ENCODE data around the gene ZNF154.

ZNF154 gene

DNA sequence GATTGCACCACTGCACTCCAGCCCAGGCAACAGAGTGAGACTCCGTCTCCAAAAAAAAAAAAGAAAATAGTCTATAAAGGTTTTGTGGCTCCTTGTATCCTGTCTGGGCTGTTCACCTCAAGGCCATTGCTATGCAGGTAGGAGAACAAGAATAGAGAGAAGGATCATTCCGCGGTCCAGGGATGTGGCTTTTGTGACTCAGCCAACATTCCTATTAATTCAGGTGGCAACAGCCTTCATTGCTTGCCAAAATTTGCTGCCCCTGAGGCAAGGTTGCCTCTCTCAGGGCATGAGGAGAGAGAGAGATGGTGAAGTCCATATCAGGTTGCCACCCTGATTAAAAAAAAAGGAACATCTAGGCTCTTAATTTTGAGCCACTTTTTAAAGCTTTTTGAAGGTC is 19.3 kb downstream of the ZNF154 start:
- Histone ChIP-seq H3K4me3 (ENCODE audit: low read length) (no peak overlapping the region), H4K8ac (ENCODE audit: low read depth, low read length) (no peak overlapping the region), H3K79me1 (ENCODE audit: low read length) (peaks cover 43% of the 10 kb centered on the region), H3K4me2 (ENCODE audit: low read length) (no peak overlapping the region), H3K79me2 (ENCODE audit: control insufficient read depth, insufficient read depth, low read length) (peaks cover 45% of the 10 kb centered on the region), H3K4me1 (ENCODE audit: control insufficient read depth, low read depth, low read length) (no peaks in the 10 kb centered on the region), H3K27ac (ENCODE audit: low read depth, low read length) (no peak overlapping the region), H3K23ac (ENCODE audit: low read length) (no peak overlapping the region), H2BK15ac (replicated peaks; ENCODE audit: low read depth) (no peak overlapping the region), H3K56ac (ENCODE audit: low read length) (no peak overlapping the region), H3K36me3 (ENCODE audit: control insufficient read depth, insufficient read depth, low read length) (peaks cover 31% of the 10 kb centered on the region), H2AK5ac (ENCODE audit: low read length) (no peak overlapping the region), H3K4ac (ENCODE audit: low read depth, low read length) (no peak overlapping the region), H3K18ac (ENCODE audit: low read length) (no peak overlapping the region), H4K5ac (ENCODE audit: low read length) (no peak overlapping the region), H2BK5ac (ENCODE audit: low read length) (no peak overlapping the region), H3K9ac (ENCODE audit: low read length) (no peak overlapping the region), H3K27me3 (ENCODE audit: insufficient read depth, low read length, poor library complexity) (no peaks in the 10 kb centered on the region), H2BK120ac (ENCODE audit: low read depth, low read length) (no peak overlapping the region)
- no peak for DNase-seq
- no CpG with 5 or more reads among the region's 3 CpGs for WGBS (ENCODE audit: extremely low coverage, insufficient coverage, low lambda C conversion rate)

DNA sequence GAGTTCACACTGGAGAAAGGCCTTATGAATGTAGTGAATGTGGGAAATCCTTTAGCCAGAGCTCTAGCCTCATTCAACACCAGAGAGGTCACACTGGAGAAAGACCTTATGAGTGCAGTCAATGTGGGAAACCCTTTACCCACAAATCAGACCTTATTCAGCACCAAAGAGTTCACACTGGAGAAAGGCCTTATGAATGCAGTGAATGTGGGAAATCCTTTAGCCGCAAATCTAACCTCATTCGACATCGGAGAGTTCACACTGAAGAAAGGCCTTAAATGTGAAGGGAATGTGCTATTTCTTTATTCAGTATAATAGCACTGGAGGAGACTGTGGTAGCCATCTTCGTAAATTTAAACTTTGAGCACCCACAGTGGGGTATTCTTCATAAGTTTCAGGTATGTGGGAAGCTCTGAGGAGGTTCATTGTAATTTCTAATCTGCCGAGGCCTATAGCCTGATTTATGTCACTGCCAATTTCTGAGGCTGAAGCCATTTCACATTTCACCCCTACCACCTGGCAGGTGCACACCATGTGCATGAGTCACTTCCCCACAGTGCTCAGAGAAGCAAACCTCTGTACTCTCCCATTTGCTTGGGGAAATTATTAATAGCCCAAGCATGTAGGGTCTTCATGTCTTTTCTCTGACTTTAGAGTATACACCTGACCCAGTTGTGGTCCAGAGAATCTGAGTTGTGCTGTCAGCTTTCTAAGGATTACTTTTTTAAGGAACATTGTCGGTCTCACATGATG is 20.8 kb downstream of the ZNF154 start:
- Histone ChIP-seq H3K27me3 (ENCODE audit: insufficient read depth, low read length, poor library complexity) (no peaks in the 10 kb centered on the region), H2BK15ac (replicated peaks; ENCODE audit: low read depth) (no peak overlapping the region), H3K4me3 (ENCODE audit: low read length) (peak overlapping the region; percentile 31), H2AK5ac (ENCODE audit: low read length) (no peak overlapping the region), H2BK120ac (ENCODE audit: low read depth, low read length) (no peak overlapping the region), H3K27ac (ENCODE audit: low read depth, low read length) (no peak overlapping the region), H3K56ac (ENCODE audit: low read length) (no peak overlapping the region), H3K23ac (ENCODE audit: low read length) (no peak overlapping the region), H3K18ac (ENCODE audit: low read length) (no peak overlapping the region), H3K4ac (ENCODE audit: low read depth, low read length) (no peak overlapping the region), H2BK5ac (ENCODE audit: low read length) (no peak overlapping the region), H3K36me3 (ENCODE audit: control insufficient read depth, insufficient read depth, low read length) (peaks cover 41% of the 10 kb centered on the region), H4K8ac (ENCODE audit: low read depth, low read length) (no peak overlapping the region), H3K79me1 (ENCODE audit: low read length) (peaks cover 53% of the 10 kb centered on the region), H3K4me2 (ENCODE audit: low read length) (no peak overlapping the region), H3K4me1 (ENCODE audit: control insufficient read depth, low read depth, low read length) (no peaks in the 10 kb centered on the region), H4K5ac (ENCODE audit: low read length) (no peak overlapping the region), H3K79me2 (ENCODE audit: control insufficient read depth, insufficient read depth, low read length) (peaks cover 60% of the 10 kb centered on the region), H3K9ac (ENCODE audit: low read length) (no peak overlapping the region)
- no CpG with 5 or more reads among the region's 6 CpGs for WGBS (ENCODE audit: extremely low coverage, insufficient coverage, low lambda C conversion rate)
- peak; percentile 37 for DNase-seq

DNA sequence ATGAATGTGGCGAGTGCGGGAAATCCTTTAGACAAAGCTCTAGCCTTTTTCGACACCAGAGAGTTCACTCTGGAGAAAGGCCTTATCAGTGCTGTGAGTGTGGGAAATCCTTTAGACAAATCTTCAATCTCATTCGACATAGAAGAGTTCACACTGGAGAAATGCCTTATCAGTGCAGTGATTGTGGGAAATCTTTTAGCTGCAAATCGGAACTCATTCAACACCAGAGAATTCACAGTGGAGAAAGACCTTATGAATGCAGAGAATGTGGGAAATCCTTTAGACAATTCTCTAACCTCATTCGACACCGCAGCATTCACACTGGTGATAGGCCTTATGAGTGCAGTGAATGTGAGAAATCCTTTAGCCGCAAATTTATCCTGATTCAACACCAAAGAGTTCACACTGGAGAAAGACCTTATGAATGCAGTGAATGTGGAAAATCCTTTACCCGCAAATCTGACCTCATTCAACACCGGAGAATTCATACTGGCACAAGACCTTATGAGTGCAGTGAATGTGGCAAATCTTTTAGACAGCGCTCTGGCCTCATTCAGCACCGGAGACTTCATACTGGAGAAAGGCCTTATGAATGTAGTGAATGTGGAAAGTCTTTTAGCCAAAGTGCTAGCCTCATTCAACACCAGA is 21.5 kb downstream of the ZNF154 start:
- peak overlapping the region; percentile 20 for H3K4me3 ChIP-seq (ENCODE audit: low read length)
- no CpG with 5 or more reads among the region's 12 CpGs for WGBS (ENCODE audit: extremely low coverage, insufficient coverage, low lambda C conversion rate)

DNA sequence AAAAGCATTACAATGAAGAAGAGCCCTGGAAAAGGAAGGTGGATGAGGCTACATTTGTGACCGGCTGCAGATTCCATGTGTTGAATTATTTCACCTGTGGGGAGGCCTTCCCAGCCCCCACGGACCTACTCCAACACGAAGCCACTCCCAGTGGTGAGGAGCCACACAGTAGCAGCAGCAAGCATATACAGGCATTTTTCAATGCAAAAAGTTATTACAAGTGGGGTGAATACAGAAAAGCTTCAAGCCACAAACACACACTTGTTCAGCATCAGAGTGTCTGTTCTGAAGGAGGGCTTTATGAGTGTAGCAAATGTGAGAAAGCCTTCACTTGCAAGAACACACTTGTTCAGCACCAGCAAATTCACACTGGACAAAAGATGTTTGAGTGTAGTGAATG is 22.3 kb downstream of the ZNF154 start:
- peaks cover 74% of the 10 kb centered on the region for H3K79me2 ChIP-seq (ENCODE audit: control insufficient read depth, insufficient read depth, low read length)
- no peaks in the 10 kb centered on the region for H3K27me3 ChIP-seq (ENCODE audit: insufficient read depth, low read length, poor library complexity)
- H2BK15ac ChIP-seq (replicated peaks; ENCODE audit: low read depth), result no peak overlapping the region
- H2BK120ac ChIP-seq (ENCODE audit: low read depth, low read length), result no peak overlapping the region
- DNase-seq, result no peak
- no peak overlapping the region for H3K27ac ChIP-seq (ENCODE audit: low read depth, low read length)
- H3K79me1 ChIP-seq (ENCODE audit: low read length), result peaks cover 56% of the 10 kb centered on the region
- H3K18ac ChIP-seq (ENCODE audit: low read length), result no peak overlapping the region
- H3K56ac ChIP-seq (ENCODE audit: low read length), result no peak overlapping the region
- no CpG with 5 or more reads among the region's 3 CpGs for WGBS (ENCODE audit: extremely low coverage, insufficient coverage, low lambda C conversion rate)
- H3K4me2 ChIP-seq (ENCODE audit: low read length), result no peak overlapping the region
- H3K4me1 ChIP-seq (ENCODE audit: control insufficient read depth, low read depth, low read length), result no peaks in the 10 kb centered on the region
- H4K5ac ChIP-seq (ENCODE audit: low read length), result no peak overlapping the region
- no peak overlapping the region for H3K9ac ChIP-seq (ENCODE audit: low read length)
- no peak overlapping the region for H3K23ac ChIP-seq (ENCODE audit: low read length)
- no peak overlapping the region for H2BK5ac ChIP-seq (ENCODE audit: low read length)
- peak overlapping the region; percentile 20 for H3K4me3 ChIP-seq (ENCODE audit: low read length)
- peaks cover 41% of the 10 kb centered on the region for H3K36me3 ChIP-seq (ENCODE audit: control insufficient read depth, insufficient read depth, low read length)
- H3K4ac ChIP-seq (ENCODE audit: low read depth, low read length), result no peak overlapping the region
- no peak overlapping the region for H2AK5ac ChIP-seq (ENCODE audit: low read length)
- no peak overlapping the region for H4K8ac ChIP-seq (ENCODE audit: low read depth, low read length)

More for the DNA sequence above, 21.5 kb downstream of the ZNF154 start:
- H3K79me1 ChIP-seq (ENCODE audit: low read length), result peaks cover 53% of the 10 kb centered on the region
- no peaks in the 10 kb centered on the region for H3K27me3 ChIP-seq (ENCODE audit: insufficient read depth, low read length, poor library complexity)
- H3K36me3 ChIP-seq (ENCODE audit: control insufficient read depth, insufficient read depth, low read length), result peaks cover 41% of the 10 kb centered on the region
- no peak overlapping the region for H3K4me2 ChIP-seq (ENCODE audit: low read length)
- H3K56ac ChIP-seq (ENCODE audit: low read length), result no peak overlapping the region
- H3K4ac ChIP-seq (ENCODE audit: low read depth, low read length), result no peak overlapping the region
- no peak overlapping the region for H3K23ac ChIP-seq (ENCODE audit: low read length)
- H4K8ac ChIP-seq (ENCODE audit: low read depth, low read length), result no peak overlapping the region
- H3K27ac ChIP-seq (ENCODE audit: low read depth, low read length), result no peak overlapping the region
- H3K79me2 ChIP-seq (ENCODE audit: control insufficient read depth, insufficient read depth, low read length), result peaks cover 67% of the 10 kb centered on the region
- H3K18ac ChIP-seq (ENCODE audit: low read length), result no peak overlapping the region
- H2BK120ac ChIP-seq (ENCODE audit: low read depth, low read length), result no peak overlapping the region
- H2BK5ac ChIP-seq (ENCODE audit: low read length), result no peak overlapping the region
- peak; percentile 34 for DNase-seq
- H2AK5ac ChIP-seq (ENCODE audit: low read length), result no peak overlapping the region
- H3K4me1 ChIP-seq (ENCODE audit: control insufficient read depth, low read depth, low read length), result no peaks in the 10 kb centered on the region
- no peak overlapping the region for H3K9ac ChIP-seq (ENCODE audit: low read length)
- no peak overlapping the region for H4K5ac ChIP-seq (ENCODE audit: low read length)
- H2BK15ac ChIP-seq (replicated peaks; ENCODE audit: low read depth), result no peak overlapping the region

DNA sequence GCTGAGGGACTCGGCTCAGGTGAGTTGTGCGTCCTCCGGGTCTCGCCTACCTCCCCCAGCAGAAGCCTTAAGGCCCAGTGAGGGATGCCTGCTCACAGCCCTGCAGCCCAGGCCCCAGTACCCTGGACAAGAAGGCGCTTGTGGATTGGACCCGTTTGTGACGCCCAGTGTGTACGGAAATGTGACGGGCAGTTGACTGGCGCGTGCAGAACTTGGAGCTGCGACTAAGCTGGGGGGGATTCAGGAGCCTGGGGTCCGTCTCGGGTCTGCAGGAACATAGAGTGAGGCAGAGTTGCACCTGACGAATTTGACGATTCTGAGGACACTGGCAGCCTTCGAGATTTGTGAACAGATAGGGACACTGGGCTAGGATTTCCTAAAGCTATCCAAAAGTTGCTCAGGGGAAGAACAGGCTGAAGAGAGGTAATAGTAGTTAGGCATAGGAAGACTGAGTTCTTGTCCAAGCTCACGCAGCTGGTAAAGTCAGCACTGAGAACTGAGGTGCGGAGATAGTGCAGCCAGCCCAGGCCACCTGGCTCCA is 26.7 kb downstream of the ZNF154 start:
- H3K56ac ChIP-seq (ENCODE audit: low read length), result peak overlapping the region; percentile 91
- no peak overlapping the region for H2BK120ac ChIP-seq (ENCODE audit: low read depth, low read length)
- H3K4me3 ChIP-seq (ENCODE audit: low read length), result peak overlapping the region; percentile 93
- no peaks in the 10 kb centered on the region for H3K4me1 ChIP-seq (ENCODE audit: control insufficient read depth, low read depth, low read length)
- H4K5ac ChIP-seq (ENCODE audit: low read length), result no peak overlapping the region
- H2BK5ac ChIP-seq (ENCODE audit: low read length), result no peak overlapping the region
- H3K27ac ChIP-seq (ENCODE audit: low read depth, low read length), result no peak overlapping the region
- H3K4me2 ChIP-seq (ENCODE audit: low read length), result peak overlapping the region; percentile 65
- H3K23ac ChIP-seq (ENCODE audit: low read length), result no peak overlapping the region
- WGBS (ENCODE audit: extremely low coverage, insufficient coverage, low lambda C conversion rate), result no CpG with 5 or more reads among the region's 19 CpGs
- no peak overlapping the region for H2BK15ac ChIP-seq (replicated peaks; ENCODE audit: low read depth)
- H3K36me3 ChIP-seq (ENCODE audit: control insufficient read depth, insufficient read depth, low read length), result peaks cover 32% of the 10 kb centered on the region
- no peak overlapping the region for H4K8ac ChIP-seq (ENCODE audit: low read depth, low read length)
- H2AK5ac ChIP-seq (ENCODE audit: low read length), result peak overlapping the region; percentile 5
- DNase-seq, result no peak
- H3K79me1 ChIP-seq (ENCODE audit: low read length), result peaks cover 39% of the 10 kb centered on the region
- peak overlapping the region; percentile 88 for H3K9ac ChIP-seq (ENCODE audit: low read length)
- peaks cover 53% of the 10 kb centered on the region for H3K79me2 ChIP-seq (ENCODE audit: control insufficient read depth, insufficient read depth, low read length)
- peak overlapping the region; percentile 11 for H3K4ac ChIP-seq (ENCODE audit: low read depth, low read length)
- no peak overlapping the region for H3K18ac ChIP-seq (ENCODE audit: low read length)
- H3K27me3 ChIP-seq (ENCODE audit: insufficient read depth, low read length, poor library complexity), result no peaks in the 10 kb centered on the region
